Psoas muscle (tissue), 8 donors: ENCODE measurements around the gene TMSB4X. TPM values are rescaled to one million over a fixed set of nuclear protein-coding genes. Genes with fewer than 3 reads are reported as not detected.

Source experiments
- ATAC-seq, 4 donors: fragments of 200-7000 bp; cut with Tn5 transposase; one replicate each; pipeline ENCODE4 v1.9.1; 2020; ENCODE audit warnings: moderate library complexity in 3 of 4, mild to moderate bottlenecking in 2 of 4
- DNase-seq, 2 donors: peaks; one replicate each; pipeline ENCODE4 v3.0.0-alpha.2; 2020
- H3K27ac ChIP-seq: fragments of 200-600 bp; one replicate; pipeline ENCODE4 v1.8.0; 2022
- H3K27me3 ChIP-seq, 3 donors: fragments of 200-600 bp in 1 of 3; one replicate each; pipeline versions ENCODE4 v1.6.1 to v1.8.0; 2013 to 2022; ENCODE audit warnings: low read length in 2 of 3, mild to moderate bottlenecking in 2 of 3, moderate library complexity in 1 of 3; ENCODE audit not compliant: insufficient read depth in 3 of 3
- H3K36me3 ChIP-seq, 2 donors: fragments of 200-600 bp in 1 of 2; one replicate each; pipeline versions ENCODE4 v1.6.1 to v1.8.0; 2013 to 2022; ENCODE audit warnings: low read depth in 1 of 2, mild to moderate bottlenecking in 1 of 2, moderate library complexity in 1 of 2; ENCODE audit not compliant: insufficient read depth in 1 of 2
- H3K4me1 ChIP-seq: fragments of 200-600 bp; one replicate; pipeline ENCODE4 v1.8.0; 2022
- H3K4me3 ChIP-seq: fragments of 200-600 bp; one replicate; pipeline ENCODE4 v1.8.0; 2022; ENCODE audit warnings: mild to moderate bottlenecking
- H3K9me3 ChIP-seq: fragments of 200-600 bp; one replicate; pipeline ENCODE4 v1.8.0; 2022
- CTCF ChIP-seq: fragments of 200-600 bp; IDR thresholded peaks from one replicate; pipeline ENCODE4 v1.8.0; 2022; ENCODE audit warnings: antibody characterized with exemption
- WGBS, 3 donors: extraction: QIAGEN DNeasy Blood & Tissue Kit; methylation state at CpG; one replicate each; pipeline versions ENCODE4 v1.1.6 to v1.1.7; 2013; 5-methylcytosine and 5-hydroxymethylcytosine counted together
- intact Hi-C, 2 donors: fragments of 100-400 bp; cut with DNase I; formaldehyde crosslinking; loops; one replicate each; pipeline versions ENCODE4 v1.11.0 to v1.14.2; 2022
- polyA plus RNA-seq, 3 donors: library from polyadenylated mRNA; stranded (reverse); fragments of 200-250 nt; gene quantifications; one replicate each; pipeline ENCODE4 v1.2.3, GENCODE V29; 2013
- total RNA-seq, 4 donors: library from RNA; stranded (reverse); fragmentation: NEBNext Ultra II Directional in 2 of 4; extraction: Animal tissue kit (Norgen Biotek cat#: 25700) in 2 of 4; gene quantifications; one replicate each; pipeline versions ENCODE4 v1.2.1 to v1.2.4, GENCODE V29; 2021 to 2023
- donor health status: healthy with polysubstance abuse.
- donor health status: DM: no; HTN: no; CAD: no; lungs with moderate emphysema.
- donor health status: Bipolar disorder and iron deficiency.
- donor health status: healthy.
- donor health status: DM: yes; HTN: yes; CAD: no.
- donor health status: DM: no; HTN: no; CAD: no.
- donor health status: DM: no; HTN: no; CAD: no.
- donor health status: DM: yes; HTN: yes; CAD: no.

TMSB4X gene
- total and polyA plus RNA-seq, 7 donors: 382 to 1,148 (median 534) TPM

GRCh38 chrX:12949205-12949926 lies 25.5 kb upstream of the TMSB4X start:
- 37 to 54% (median 46%) methylated on average over 5 of the region's 5 CpGs for WGBS, 3 donors
- intact Hi-C loops: loop anchor here in 1 of 2 donors (5.0 kb wide), 1 partner anchor 538 kb away; no protein-coding TSS in a partner anchor
- H3K9me3 ChIP-seq: no peaks in the 10 kb centered on the region
- H3K4me3 ChIP-seq: peak overlapping the region; percentile 22
- H3K4me1 ChIP-seq: peaks cover 5% of the 10 kb centered on the region
- no peaks in the 10 kb centered on the region for H3K27me3 ChIP-seq
- TF ChIP-seq CTCF: no peak
- ATAC-seq: no peak
- H3K27ac ChIP-seq: peak overlapping the region; percentile 63
- no peaks in the 10 kb centered on the region for H3K36me3 ChIP-seq
- no peak for DNase-seq

- DNase-seq (peak; percentile 69 to 82), ATAC-seq (peak; percentile 57 to 85 (median 82))
- Histone ChIP-seq H3K27ac (peak overlapping the region; percentile 63), H3K36me3 (no peaks in the 10 kb centered on the region), H3K9me3 (no peaks in the 10 kb centered on the region), H3K4me3 (peak overlapping the region; percentile 22), H3K4me1 (peaks cover 5% of the 10 kb centered on the region), H3K27me3 (no peaks in the 10 kb centered on the region)
- intact Hi-C loops: loop anchor here in 1 of 2 donors (5.0 kb wide), 1 partner anchor 537 kb away; no protein-coding TSS in a partner anchor
- TF ChIP-seq CTCF: no peak
- 14 to 38% (median 24%) methylated on average over 10 to 11 of the region's 11 CpGs for WGBS, 3 donors
Observed at GRCh38 chrX:12949927-12950656, 24.8 kb upstream of the TMSB4X start.

GRCh38 chrX:12950851-12951594 lies 23.9 kb upstream of the TMSB4X start:
- Histone ChIP-seq H3K4me1 (peaks cover 5% of the 10 kb centered on the region), H3K9me3 (no peaks in the 10 kb centered on the region), H3K36me3 (no peaks in the 10 kb centered on the region), H3K27me3 (no peaks in the 10 kb centered on the region), H3K4me3 (no peak overlapping the region), H3K27ac (peak overlapping the region; percentile 50)
- DNase-seq: peak in 1 of 2 donors; percentile 61
- ATAC-seq: peak in 3 of 4 donors; percentile 41 to 53 (median 52)
- intact Hi-C loops: no loop called here
- no peak for TF ChIP-seq CTCF
- 54 to 65% (median 60%) methylated on average over 9 of the region's 9 CpGs for WGBS, 3 donors

- intact Hi-C loops: no loop called here
- H3K4me1 ChIP-seq: peaks cover 5% of the 10 kb centered on the region
- no peak overlapping the region for H3K4me3 ChIP-seq
- ATAC-seq (no peak), DNase-seq (no peak)
- no peak for TF ChIP-seq CTCF
- H3K27ac ChIP-seq: no peak overlapping the region
- no peaks in the 10 kb centered on the region for H3K27me3 ChIP-seq
- no peaks in the 10 kb centered on the region for H3K36me3 ChIP-seq
- no peaks in the 10 kb centered on the region for H3K9me3 ChIP-seq
- WGBS, 3 donors: 88 to 94% (median 92%) methylated on average over 5 of the region's 5 CpGs
Observed at GRCh38 chrX:12951595-12951975, 23.3 kb upstream of the TMSB4X start.
